GM21381 (cell line): Measurements from ENCODE around the gene KIAA1671.

Source experiments
- ATAC-seq: cut with Tn5 transposase; IDR thresholded peaks from one replicate; pipeline ENCODE4 v1.9.1; 2021; ENCODE audit warnings: mild to moderate bottlenecking, moderate library complexity; ENCODE audit not compliant: unreplicated experiment

The KIAA1671 gene

GRCh38 chr22:24977370-24978221 lies 25.1 kb downstream of the KIAA1671 start:
- no peak for ATAC-seq

- ATAC-seq: no peak
Measured at GRCh38 chr22:24978308-24978707, 25.8 kb downstream of the KIAA1671 start.

- no peak for ATAC-seq
Measured at GRCh38 chr22:24981066-24981465, 28.6 kb downstream of the KIAA1671 start.

GRCh38 chr22:24981656-24982055 lies 29.1 kb downstream of the KIAA1671 start:
- ATAC-seq: no peak

GRCh38 chr22:24982301-24983056 lies 30.0 kb downstream of the KIAA1671 start:
- ATAC-seq: no peak

- no peak for ATAC-seq
Measured at GRCh38 chr22:24983151-24983550, 30.6 kb downstream of the KIAA1671 start.

GRCh38 chr22:24984122-24984521 lies 31.6 kb downstream of the KIAA1671 start:
- ATAC-seq: no peak

- ATAC-seq: no peak
Measured at GRCh38 chr22:24985826-24986214, 33.3 kb downstream of the KIAA1671 start.

- ATAC-seq: no peak
Measured at GRCh38 chr22:24986816-24987215, 34.3 kb downstream of the KIAA1671 start.

- no peak for ATAC-seq
Measured at GRCh38 chr22:24989135-24989534, 36.6 kb downstream of the KIAA1671 start.

- no peak for ATAC-seq
Measured at GRCh38 chr22:24989541-24989951, 37.0 kb downstream of the KIAA1671 start.

GRCh38 chr22:24990344-24990905 lies 37.9 kb downstream of the KIAA1671 start:
- ATAC-seq: no peak

- no peak for ATAC-seq
Measured at GRCh38 chr22:24992946-24993345, 40.4 kb downstream of the KIAA1671 start.

GRCh38 chr22:24994070-24994763 lies 41.7 kb downstream of the KIAA1671 start:
- no peak for ATAC-seq

- no peak for ATAC-seq
Measured at GRCh38 chr22:24995649-24996180, 43.2 kb downstream of the KIAA1671 start.

GRCh38 chr22:24996420-24996952 lies 44.0 kb downstream of the KIAA1671 start:
- no peak for ATAC-seq

GRCh38 chr22:24997023-24997422 lies 44.5 kb downstream of the KIAA1671 start:
- no peak for ATAC-seq

- no peak for ATAC-seq
Measured at GRCh38 chr22:25000686-25001085, 48.2 kb downstream of the KIAA1671 start.

GRCh38 chr22:25002241-25002985 lies 49.9 kb downstream of the KIAA1671 start:
- ATAC-seq: no peak

GRCh38 chr22:25006354-25006753 lies 53.8 kb downstream of the KIAA1671 start:
- ATAC-seq: no peak
